Caco-2 (cell line): Measurements from ENCODE around the gene CD248. TPM values are rescaled to one million over a fixed set of nuclear protein-coding genes. Genes with fewer than 3 reads are reported as not detected.
A peak's percentile ranks its signal among the peaks of the same experiment; 100 is the strongest.

ENCODE experiments used
- BruUV-seq: library from RNA; stranded (reverse); fragments of 400-500 nt; replicated peaks from 2 replicates; lab custom pipeline; 2021; lab: Mats Ljungman, UMichigan
- CTCF ChIA-PET: fragments of 300-600 bp; sonication (Branson Sonifier 250); formaldehyde crosslinking; loops from one replicate; lab custom pipeline; 2022; ENCODE audit warnings: antibody characterized with exemption; lab: Charles Lee
- POLR2A ChIA-PET: fragments of 300-600 bp; sonication (Branson Sonifier 250); formaldehyde crosslinking; loops from one replicate; lab custom pipeline; 2022; ENCODE audit warnings: antibody characterized with exemption; lab: Charles Lee
- DNase-seq, 2 experiments: peaks; one replicate each; pipeline versions ENCODE4 v3.0.0 to v3.0.0-alpha.2; 2020 to 2022
- H3K27me3 ChIP-seq: replicated peaks from 2 replicates; pipeline ENCODE4 v1.6.0; 2011; ENCODE audit warnings: low read length; ENCODE audit not compliant: control insufficient read depth, insufficient read depth
- H3K36me3 ChIP-seq: 2 replicates; pipeline ENCODE4 v1.5.1; 2011; ENCODE audit warnings: low read length; ENCODE audit not compliant: control insufficient read depth, insufficient read depth
- H3K4me1 ChIP-seq: fragments of 250-450 bp; sonication (Bioruptor Pico); 2 replicates; pipeline ENCODE4 v1.5.1; 2020; ENCODE audit warnings: mild to moderate bottlenecking
- H3K4me3 ChIP-seq: 2 replicates; pipeline ENCODE4 v1.5.1; 2011; ENCODE audit warnings: low read depth, mild to moderate bottlenecking, control low read depth, low read length
- H3K9me3 ChIP-seq: fragments of 250-450 bp; sonication (Bioruptor Pico); 2 replicates; pipeline ENCODE4 v1.5.1; 2020; ENCODE audit warnings: mild to moderate bottlenecking, moderate library complexity
- H3K27ac Mint-ChIP-seq: one replicate; pipeline ENCODE4 v1.8.0; 2022; ENCODE audit warnings: mixed read lengths; ENCODE audit not compliant: unreplicated experiment
- H3K27me3 Mint-ChIP-seq: one replicate; pipeline ENCODE4 v1.8.0; 2022; ENCODE audit warnings: mixed read lengths; ENCODE audit not compliant: insufficient read depth, unreplicated experiment
- H3K36me3 Mint-ChIP-seq: one replicate; pipeline ENCODE4 v1.8.0; 2022; ENCODE audit warnings: mild to moderate bottlenecking, mixed read lengths; ENCODE audit not compliant: insufficient read depth, unreplicated experiment
- H3K4me1 Mint-ChIP-seq: one replicate; pipeline ENCODE4 v1.8.0; 2022; ENCODE audit warnings: low read depth, mixed read lengths; ENCODE audit not compliant: unreplicated experiment
- H3K4me3 Mint-ChIP-seq: one replicate; pipeline ENCODE4 v1.8.0; 2022; ENCODE audit warnings: mild to moderate bottlenecking, moderate library complexity, mixed read lengths; ENCODE audit not compliant: unreplicated experiment
- H3K9me3 Mint-ChIP-seq: one replicate; pipeline ENCODE4 v1.8.0; 2022; ENCODE audit warnings: mixed read lengths; ENCODE audit not compliant: unreplicated experiment
- CTCF ChIP-seq, 2 experiments: fragments of 200-600 bp in 1 of 2; IDR thresholded peaks; 1 replicate in 1 of 2; 2 replicates in 1 of 2; pipeline versions ENCODE4 v1.5.1 to v1.8.0; 2011 to 2022; ENCODE audit warnings: antibody characterized with exemption in 1 of 2, control low read depth in 1 of 2, inconsistent platforms in 1 of 2, low read depth in 1 of 2, low read length in 1 of 2, mild to moderate bottlenecking in 1 of 2, moderate library complexity in 1 of 2; ENCODE audit not compliant: insufficient read depth in 1 of 2, severe bottlenecking in 1 of 2, unreplicated experiment in 1 of 2
- intact Hi-C: fragments of 100-400 bp; cut with micrococcal nuclease; formaldehyde crosslinking; loops from one replicate; pipeline ENCODE4 v1.10.0; 2022; ENCODE audit not compliant: unreplicated experiment
- total RNA-seq: library from RNA; stranded (reverse); gene quantifications from 2 replicates; pipeline ENCODE4 v1.2.3, GENCODE V29; 2022

CD248 gene
- total RNA-seq, 1 experiment from 2014 or later = 0.27 TPM

- POLR2A ChIA-PET = no interaction called here
- Mint-ChIP-seq H3K4me1 (peaks cover 22% of the 10 kb centered on the region), H3K9me3 (no peaks in the 10 kb centered on the region), H3K36me3 (peaks cover 18% of the 10 kb centered on the region), H3K27me3 (peaks cover 6% of the 10 kb centered on the region), H3K4me3 (peak overlapping the region; percentile 41), H3K27ac (no peak overlapping the region)
- no peaks in the 10 kb centered on the region for H3K36me3 ChIP-seq
- H3K27me3 ChIP-seq = no peaks in the 10 kb centered on the region; the same call in 1 of the 2 replicates
- TF ChIP-seq CTCF (IDR thresholded peaks at IDR 0.05; ENCODE audit: insufficient read depth in 1 of 2, low read depth in 1 of 2, low read length in 1 of 2, severe bottlenecking in 1 of 2, unreplicated experiment in 1 of 2) = no peak
- H3K9me3 ChIP-seq = no peaks in the 10 kb centered on the region
- no TSS peak for BruUV-seq
- H3K4me1 ChIP-seq = peaks cover 15% of the 10 kb centered on the region
- no peak overlapping the region for H3K4me3 ChIP-seq
- no peak for DNase-seq
- CTCF ChIA-PET = no interaction called here
- intact Hi-C loops = no loop called here
These were observed 22.8 kb downstream of the CD248 start for GRCh38 chr11:66293777-66294625.

GRCh38 chr11:66293352-66293751 is 23.5 kb downstream of the CD248 start:
- Mint-ChIP-seq H3K36me3 (peaks cover 24% of the 10 kb centered on the region), H3K4me1 (peaks cover 22% of the 10 kb centered on the region), H3K4me3 (peak overlapping the region; percentile 41), H3K27me3 (peaks cover 6% of the 10 kb centered on the region), H3K27ac (no peak overlapping the region), H3K9me3 (no peaks in the 10 kb centered on the region)
- no peaks in the 10 kb centered on the region for H3K9me3 ChIP-seq
- intact Hi-C loops = no loop called here
- H3K36me3 ChIP-seq = no peaks in the 10 kb centered on the region
- no peaks in the 10 kb centered on the region; the same call in 1 of the 2 replicates for H3K27me3 ChIP-seq
- peak in 1 of 2 experiments; percentile 32 for DNase-seq
- peaks cover 15% of the 10 kb centered on the region for H3K4me1 ChIP-seq
- CTCF ChIA-PET = no interaction called here
- H3K4me3 ChIP-seq = no peak overlapping the region
- POLR2A ChIA-PET = no interaction called here
- BruUV-seq = no TSS peak
- TF ChIP-seq CTCF (IDR thresholded peaks at IDR 0.05; ENCODE audit: insufficient read depth in 1 of 2, low read depth in 1 of 2, low read length in 1 of 2, severe bottlenecking in 1 of 2, unreplicated experiment in 1 of 2) = no peak

GRCh38 chr11:66292543-66293332 is 24.1 kb downstream of the CD248 start:
- DNase-seq = peak in 1 of 2 experiments; percentile 50
- Histone ChIP-seq H3K9me3 (no peaks in the 10 kb centered on the region), H3K27me3 (no peaks in the 10 kb centered on the region; the same call in 1 of the 2 replicates), H3K4me3 (peak overlapping the region; percentile 49), H3K4me1 (peaks cover 20% of the 10 kb centered on the region), H3K36me3 (no peaks in the 10 kb centered on the region)
- H3K4me3 Mint-ChIP-seq = peak overlapping the region; percentile 48
- ChIA-PET POLR2A (no interaction called here), CTCF (no interaction called here)
- peak overlapping the region; percentile 29 for H3K27ac Mint-ChIP-seq
- H3K4me1 Mint-ChIP-seq = peaks cover 22% of the 10 kb centered on the region
- no TSS peak for BruUV-seq
- H3K27me3 Mint-ChIP-seq = peaks cover 6% of the 10 kb centered on the region
- TF ChIP-seq CTCF (IDR thresholded peaks at IDR 0.05; ENCODE audit: insufficient read depth in 1 of 2, low read depth in 1 of 2, low read length in 1 of 2, severe bottlenecking in 1 of 2, unreplicated experiment in 1 of 2) = no peak
- no peaks in the 10 kb centered on the region for H3K9me3 Mint-ChIP-seq
- peaks cover 27% of the 10 kb centered on the region for H3K36me3 Mint-ChIP-seq
- intact Hi-C loops = no loop called here
